Activated CD8-positive, alpha-beta memory T cell treated with anti-CD3 and anti-CD28 coated beads, Interleukin-2, amount 50 U/mL, for 1 hour (primary cell): ENCODE data around the gene TPCN2.
"Not testable (repeated sequence)": the region's sequence is repeated elsewhere in the genome, so short reads cannot be mapped to it uniquely, and the experiment has no call there.

ENCODE experiments used
- DNase-seq: peaks from one replicate; pipeline ENCODE4 v3.0.0-alpha.2; 2020; ENCODE audit errors: extremely low read depth

TPCN2 gene

GRCh38 chr11:69127884-69128283, 79.2 kb downstream of the TPCN2 start:
- DNase-seq = no peak

DNA sequence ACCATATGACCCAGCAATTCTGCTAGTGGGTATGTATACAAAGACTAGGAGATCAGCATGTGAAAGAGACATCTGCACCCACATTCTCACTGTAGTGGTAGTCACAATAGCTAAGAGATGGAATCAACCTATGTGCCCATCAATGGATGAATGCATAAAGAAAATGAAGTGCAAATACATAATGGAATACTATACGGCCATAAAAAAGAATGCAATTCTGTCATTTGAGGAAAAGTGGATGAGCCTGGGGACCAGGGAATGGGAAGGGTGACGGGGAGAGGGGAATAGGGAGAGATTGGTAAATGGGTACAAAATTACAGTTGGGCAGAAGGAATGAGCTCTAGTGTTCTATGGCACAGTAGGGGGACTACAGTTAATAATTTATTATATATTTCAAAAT, 80.3 kb downstream of the TPCN2 start:
- no peak for DNase-seq

- no peak for DNase-seq
Measured at GRCh38 chr11:69129647-69130046, 80.9 kb downstream of the TPCN2 start.

DNA sequence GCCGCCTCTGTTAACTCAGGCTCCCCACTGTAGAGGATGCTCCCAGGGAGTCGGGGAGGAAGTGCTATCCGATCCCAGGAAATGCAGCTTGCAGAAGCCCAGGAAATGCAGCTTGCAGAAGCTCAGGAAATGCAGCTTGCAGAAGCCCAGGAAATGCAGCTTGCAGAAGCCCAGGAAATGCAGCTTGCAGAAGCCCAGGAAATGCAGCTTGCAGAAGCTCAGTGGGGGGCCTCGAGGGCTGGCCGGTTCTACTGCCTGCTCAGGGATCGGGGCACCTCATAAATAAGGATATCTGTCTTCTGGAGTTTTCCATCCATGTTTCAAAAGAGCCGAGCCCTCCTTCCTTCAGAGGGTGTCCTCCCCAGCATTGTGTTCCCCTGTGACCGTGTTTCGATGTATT, 81.9 kb downstream of the TPCN2 start:
- DNase-seq = no peak

GRCh38 chr11:69131121-69131566, 82.4 kb downstream of the TPCN2 start:
- no peak for DNase-seq

DNA sequence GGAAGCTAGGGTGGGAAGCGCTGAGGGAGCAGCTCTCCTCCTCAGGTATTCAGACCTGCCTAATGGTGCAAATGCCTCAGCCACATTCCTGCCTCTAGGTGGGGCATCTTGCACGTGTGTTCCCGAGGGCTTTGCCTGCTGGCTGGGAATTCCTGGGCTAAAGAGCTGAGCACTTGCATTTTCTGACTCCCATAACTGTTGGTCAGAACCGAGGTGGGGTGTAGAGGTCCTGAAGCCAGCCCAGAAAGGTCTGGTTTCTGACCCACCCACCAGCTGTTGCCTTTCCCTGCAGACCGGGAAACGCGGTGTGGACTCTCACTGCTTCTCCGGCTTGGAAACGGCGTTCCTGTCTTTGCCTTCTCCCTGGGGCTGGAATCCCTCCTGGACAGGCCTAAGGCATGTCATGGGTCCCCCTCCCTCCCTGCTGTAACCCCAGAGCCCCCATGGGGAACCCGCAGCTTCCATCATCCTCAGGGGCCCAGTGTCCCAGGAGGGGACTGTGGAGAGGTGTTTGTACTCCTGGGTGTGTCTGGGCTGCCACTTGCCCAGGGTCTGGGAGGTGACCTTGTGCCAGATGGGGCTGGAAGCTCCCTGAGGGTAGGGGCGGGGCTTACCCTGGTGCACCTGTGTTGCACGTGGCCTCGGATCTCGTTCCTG, 83.0 kb downstream of the TPCN2 start:
- no peak for DNase-seq

- DNase-seq = no peak
Measured at GRCh38 chr11:69132301-69132670, 83.6 kb downstream of the TPCN2 start.

- DNase-seq = no peak
Measured at GRCh38 chr11:69133251-69133650, 84.5 kb downstream of the TPCN2 start.

DNA sequence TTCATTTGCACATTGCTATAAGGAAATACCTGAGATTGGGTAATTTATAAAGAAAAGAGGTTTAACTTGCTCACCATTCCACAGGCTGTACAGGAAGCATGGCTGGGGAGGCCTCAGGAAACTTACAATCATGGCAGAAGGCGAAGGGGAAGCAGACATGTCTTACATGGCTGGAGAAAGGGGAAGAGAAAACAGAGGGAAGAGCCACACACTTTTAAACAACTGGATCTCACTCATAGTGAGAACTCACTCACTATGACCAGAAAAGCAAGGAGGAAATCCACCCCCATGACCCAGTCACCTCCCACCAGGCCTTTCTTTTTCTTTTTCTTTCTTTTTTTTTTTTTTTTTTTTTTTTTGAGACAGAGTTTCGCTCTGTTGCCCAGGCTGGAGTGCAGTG, 85.5 kb downstream of the TPCN2 start:
- not testable (repeated sequence) for DNase-seq

DNA sequence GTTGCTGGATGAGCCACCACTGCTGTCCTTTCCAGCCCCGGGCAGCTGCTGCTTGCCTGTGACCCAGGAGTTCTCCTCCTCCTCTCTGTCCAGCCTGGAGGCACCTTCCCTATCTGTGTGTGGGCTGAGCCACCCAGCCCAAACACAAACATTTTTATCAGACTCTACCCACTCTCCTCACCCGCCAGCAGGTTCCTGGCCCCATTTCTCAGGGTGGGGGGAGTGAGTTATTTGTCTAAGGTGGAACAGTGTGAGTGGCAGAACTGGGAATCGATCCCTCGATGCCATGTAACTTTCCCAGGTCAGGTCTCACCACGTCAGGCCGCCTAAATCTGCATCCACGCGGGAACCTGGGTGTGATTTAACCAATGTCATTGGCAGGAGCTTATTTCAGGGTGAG, 86.2 kb downstream of the TPCN2 start:
- DNase-seq = no peak

GRCh38 chr11:69135420-69136363, 87.0 kb downstream of the TPCN2 start:
- DNase-seq = no peak

DNA sequence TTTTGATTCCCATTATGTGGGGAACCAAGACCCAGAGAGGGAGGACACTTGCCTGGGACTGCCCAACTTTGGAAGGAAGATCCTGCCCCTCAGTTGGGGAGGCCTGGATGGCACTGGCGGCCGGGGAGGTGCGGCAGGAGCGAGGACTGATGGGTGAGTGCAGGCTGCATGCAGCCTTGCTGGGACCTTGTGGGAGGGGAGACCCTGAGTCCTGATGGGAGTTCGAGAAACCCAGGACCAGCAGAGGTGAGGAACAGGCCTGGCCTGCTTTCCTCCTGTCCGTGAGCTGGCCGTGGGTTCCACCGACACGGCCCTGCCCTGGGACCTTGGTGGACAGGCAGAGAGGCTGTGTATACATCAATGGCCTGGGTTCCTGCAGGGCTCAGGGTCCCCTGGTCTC, 87.7 kb downstream of the TPCN2 start:
- DNase-seq = no peak

DNA sequence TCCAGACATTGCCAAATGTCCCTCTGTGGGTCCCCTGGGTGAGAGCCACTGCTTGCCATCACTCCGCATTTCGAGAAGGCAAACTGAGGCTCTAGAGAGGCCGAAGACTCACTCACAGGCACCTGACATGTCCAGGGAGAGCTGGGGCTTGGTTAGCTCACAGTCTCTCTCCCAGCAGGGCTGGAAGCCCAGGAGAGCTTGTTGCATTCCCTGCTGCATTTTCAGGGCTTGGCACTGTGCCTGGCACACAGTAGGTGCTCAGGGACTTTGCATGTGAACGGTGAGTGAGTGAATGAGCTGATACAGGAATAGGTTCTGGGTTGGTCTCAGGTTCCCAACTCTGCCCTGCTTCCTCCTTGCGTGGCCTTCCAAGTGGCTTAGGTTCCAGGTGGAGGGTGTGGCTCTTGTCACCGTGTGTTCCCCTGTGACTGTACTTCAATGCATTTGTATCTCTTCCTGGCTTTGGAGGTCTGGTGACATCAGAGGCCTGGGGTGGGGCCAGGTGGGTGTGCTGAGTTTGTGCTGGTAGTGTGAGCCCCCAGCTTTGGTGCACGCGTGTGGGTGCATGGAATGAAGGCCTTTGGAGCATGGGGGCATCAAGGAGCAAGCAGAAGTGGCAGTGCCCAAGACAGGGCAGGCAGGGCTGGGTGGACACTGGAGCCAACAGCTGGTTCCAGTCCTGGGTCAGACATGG, 88.6 kb downstream of the TPCN2 start:
- DNase-seq = no peak

DNA sequence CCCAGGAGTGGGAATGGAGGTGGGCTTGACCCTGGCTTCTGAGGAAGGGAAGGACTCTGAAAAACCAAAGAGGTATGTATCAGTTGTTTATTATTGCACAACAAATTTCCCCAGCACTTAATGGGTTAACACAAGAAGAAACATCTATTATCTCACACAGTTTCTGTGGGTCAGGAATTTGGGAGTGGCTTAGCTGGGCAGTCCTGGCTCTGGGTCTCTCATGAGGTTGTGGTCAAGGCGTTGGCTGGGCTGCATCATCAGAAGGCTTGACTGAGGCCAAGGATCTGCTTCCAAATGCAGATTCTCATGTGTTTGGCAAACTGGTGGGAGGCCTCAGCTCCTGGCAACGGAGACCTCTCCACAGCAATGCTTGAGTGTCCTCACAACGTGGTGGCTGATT, 89.5 kb downstream of the TPCN2 start:
- no peak for DNase-seq

GRCh38 chr11:69140161-69140560, 91.4 kb downstream of the TPCN2 start:
- DNase-seq = not testable (repeated sequence)

DNA sequence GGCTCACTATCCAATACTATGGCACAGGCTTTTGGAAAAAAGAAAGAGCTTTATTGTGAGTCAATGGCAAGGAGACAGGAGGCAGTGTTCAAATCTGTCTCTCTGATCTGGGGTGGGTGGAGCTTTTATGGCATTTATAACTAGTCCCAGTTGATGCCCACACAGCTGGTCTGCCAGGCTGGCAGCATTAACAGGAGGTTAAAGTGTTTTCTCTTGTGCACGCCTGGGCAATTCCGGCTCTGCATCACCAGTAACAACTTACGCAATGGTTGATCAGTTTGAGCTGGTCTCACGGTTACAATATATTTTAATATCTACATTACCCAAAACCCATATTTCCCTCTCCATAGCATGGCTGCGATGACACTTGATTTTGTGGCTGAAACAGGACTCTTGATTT, 91.9 kb downstream of the TPCN2 start:
- no peak for DNase-seq

- no peak for DNase-seq
Measured at GRCh38 chr11:69141742-69142141, 93.0 kb downstream of the TPCN2 start.

- no peak for DNase-seq
Measured at GRCh38 chr11:69142895-69143294, 94.2 kb downstream of the TPCN2 start.

GRCh38 chr11:69144316-69145049, 95.8 kb downstream of the TPCN2 start:
- no peak for DNase-seq

GRCh38 chr11:69145050-69145380, 96.3 kb downstream of the TPCN2 start:
- no peak for DNase-seq

DNA sequence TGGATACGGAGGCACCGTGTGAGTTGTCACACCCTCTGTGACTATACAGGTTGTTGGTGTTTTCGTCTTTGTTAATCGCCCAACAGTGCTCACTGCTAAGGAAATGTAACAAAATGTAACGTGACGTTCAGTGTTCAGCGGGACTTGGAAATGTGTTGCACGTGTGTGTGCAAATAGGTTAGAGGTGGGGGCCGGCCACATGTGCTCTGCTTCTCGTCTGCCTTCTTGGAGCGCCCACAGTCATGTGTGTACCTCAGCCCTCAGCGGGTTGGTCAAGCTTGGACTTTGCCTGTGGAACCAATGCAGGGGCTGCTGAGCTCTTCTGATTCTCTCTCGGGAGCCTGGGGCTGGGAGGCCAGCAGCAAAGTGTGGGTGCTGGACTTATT, 99.6 kb downstream of the TPCN2 start:
- no peak for DNase-seq

DNA sequence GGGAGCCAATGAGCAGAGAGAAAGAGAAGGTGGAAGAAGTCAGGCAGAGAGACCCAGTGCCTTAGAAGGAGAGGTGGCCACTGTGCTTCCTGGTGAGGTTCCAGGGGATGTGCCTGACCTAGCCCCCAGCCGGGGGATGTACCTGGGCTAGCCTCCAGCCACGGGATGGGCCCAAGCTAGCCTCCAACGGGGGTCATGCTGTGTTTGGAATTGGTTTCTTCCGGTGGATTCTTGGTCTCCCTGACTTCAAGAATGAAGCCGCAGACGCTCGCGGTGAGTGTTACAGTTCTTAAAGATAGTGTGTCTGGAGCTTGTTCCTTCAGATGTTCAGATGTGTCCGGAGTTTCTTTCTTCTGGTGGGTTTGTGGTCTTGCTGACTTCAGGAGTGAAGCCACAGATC, 100.1 kb downstream of the TPCN2 start:
- DNase-seq = no peak
